Endothelial cell of umbilical vein (primary cell): Measurements from ENCODE around the gene ZNF148. TPM values are rescaled to one million over a fixed set of nuclear protein-coding genes. Genes with fewer than 3 reads are reported as not detected.

Experiments
- BruUV-seq: library from RNA; stranded (reverse); fragments of 400-500 nt; replicated peaks from 2 replicates; lab custom pipeline; 2021; lab: Mats Ljungman, UMichigan
- CTCF ChIA-PET: fragments of 300-600, 350-600 bp; sonication (Branson Sonifier 250); formaldehyde crosslinking; loops from one replicate; lab custom pipeline; 2021; ENCODE audit warnings: antibody characterized with exemption, inconsistent platforms; lab: Charles Lee
- POLR2A ChIA-PET: fragments of 300-600, 350-600 bp; sonication (Branson Sonifier 250); formaldehyde crosslinking; loops from one replicate; lab custom pipeline; 2021; ENCODE audit warnings: antibody characterized with exemption, inconsistent platforms; lab: Charles Lee
- DNase-seq: peaks from one replicate; pipeline ENCODE4 v3.0.0-alpha.2; 2011; ENCODE audit warnings: low read depth, low spot score
- FAIRE-seq: peaks from 2 replicates; lab custom pipeline; 2011; peaks lifted over from hg19 to GRCh38; lab: Jason Lieb, UNC
- H2AFZ ChIP-seq: 2 replicates; pipeline ENCODE4 v1.6.0; 2012; ENCODE audit warnings: low read depth, low read length, control low read depth, inconsistent platforms
- H3K27ac ChIP-seq: 2 replicates; pipeline ENCODE4 v1.5.1; 2011; ENCODE audit warnings: low read depth, mild to moderate bottlenecking, control low read depth, low read length, moderate library complexity; ENCODE audit not compliant: insufficient read depth
- H3K27me3 ChIP-seq, 2 experiments: 2 replicates each; pipeline versions ENCODE4 v1.6.0 to v1.6.1; 2011; ENCODE audit warnings: low read length in 2 of 2, mixed read lengths in 1 of 2; ENCODE audit not compliant: control insufficient read depth in 2 of 2, insufficient read depth in 2 of 2
- H3K36me3 ChIP-seq, 2 experiments: 2 replicates in 1 of 2; 3 replicates in 1 of 2; pipeline ENCODE4 v1.5.1; 2011; ENCODE audit warnings: low read length in 2 of 2, mild to moderate bottlenecking in 1 of 2, moderate library complexity in 1 of 2; ENCODE audit not compliant: control insufficient read depth in 2 of 2, insufficient read depth in 2 of 2; ENCODE audit errors: extremely low read depth in 1 of 2
- H3K4me1 ChIP-seq: 3 replicates; pipeline ENCODE4 v1.5.1; 2011; ENCODE audit warnings: mild to moderate bottlenecking, low read length; ENCODE audit not compliant: control insufficient read depth, insufficient read depth; ENCODE audit errors: extremely low read depth
- H3K4me2 ChIP-seq: 2 replicates; pipeline ENCODE4 v1.6.1; 2011; ENCODE audit warnings: low read length, control low read depth, mixed read lengths; ENCODE audit not compliant: insufficient read depth
- H3K4me3 ChIP-seq, 3 experiments: fragments of 200-600 bp in 1 of 3; sonication (generic), shearing (Covaris generic) in 1 of 3; replicated peaks in 1 of 3; 2 replicates each; pipeline ENCODE4 v1.5.1; 2011 to 2016; ENCODE audit warnings: control low read depth in 3 of 3, low read length in 3 of 3, mild to moderate bottlenecking in 2 of 3, inconsistent platforms in 1 of 3, low read depth in 1 of 3, moderate library complexity in 1 of 3; ENCODE audit not compliant: insufficient read depth in 1 of 3
- H3K79me2 ChIP-seq: 2 replicates; pipeline ENCODE4 v1.6.0; 2012; ENCODE audit warnings: low read length, inconsistent platforms; ENCODE audit not compliant: control insufficient read depth, insufficient read depth
- H3K9ac ChIP-seq: replicated peaks from 2 replicates; pipeline ENCODE3; 2011; ENCODE audit warnings: low read length, control low read depth; ENCODE audit not compliant: insufficient read depth; ENCODE audit errors: extremely low read depth
- H3K9me1 ChIP-seq: replicated peaks from 3 replicates; pipeline ENCODE4 v1.6.0; 2011; ENCODE audit warnings: mild to moderate bottlenecking, low read length; ENCODE audit not compliant: control insufficient read depth, insufficient read depth; ENCODE audit errors: extremely low read depth
- H3K9me3 ChIP-seq: replicated peaks from 2 replicates; pipeline ENCODE4 v1.5.1; 2012; ENCODE audit warnings: low read length, inconsistent platforms; ENCODE audit not compliant: control insufficient read depth, insufficient read depth
- H4K20me1 ChIP-seq: replicated peaks from 2 replicates; pipeline ENCODE3; 2011; ENCODE audit warnings: mild to moderate bottlenecking, low read length; ENCODE audit not compliant: control insufficient read depth, insufficient read depth; ENCODE audit errors: extremely low read depth
- EZH2 ChIP-seq: IDR thresholded peaks from 2 replicates; pipeline ENCODE4 v1.6.1; 2012; ENCODE audit warnings: borderline replicate concordance, low read depth, mild to moderate bottlenecking, moderate library complexity, low read length, inconsistent platforms; ENCODE audit not compliant: severe bottlenecking
- FOS ChIP-seq: IDR thresholded peaks from 2 replicates; pipeline ENCODE4 v1.6.1; 2011; ENCODE audit warnings: mild to moderate bottlenecking, low read length, moderate library complexity, borderline replicate concordance; ENCODE audit not compliant: insufficient read depth
- GATA2 ChIP-seq: IDR thresholded peaks from 2 replicates; pipeline ENCODE4 v1.7.0; 2011; ENCODE audit warnings: low read depth, mild to moderate bottlenecking, moderate library complexity, mixed read lengths, low read length; ENCODE audit not compliant: insufficient read length, insufficient read depth
- JUN ChIP-seq: IDR thresholded peaks from 2 replicates; pipeline ENCODE4 v1.6.1; 2011; ENCODE audit warnings: borderline replicate concordance, low read depth; ENCODE audit not compliant: insufficient read length, insufficient read depth
- MYC ChIP-seq: IDR thresholded peaks from one replicate; pipeline ENCODE4 v1.6.1; 2011; ENCODE audit warnings: mild to moderate bottlenecking, low read depth, low read length
- POLR2A ChIP-seq: IDR thresholded peaks from 2 replicates; pipeline ENCODE4 v1.6.1; 2012; ENCODE audit warnings: low read depth, mild to moderate bottlenecking, control low read depth, low read length
- POLR2AphosphoS5 ChIP-seq: IDR thresholded peaks from 2 replicates; pipeline ENCODE4 v1.6.1; 2012; ENCODE audit warnings: low read depth, mild to moderate bottlenecking, control low read depth, low read length, moderate library complexity; ENCODE audit not compliant: insufficient read depth
- dilution Hi-C: fragments of 300-500 bp; cut with MboI; formaldehyde crosslinking; loops from one replicate; pipeline ENCODE4 v1.15.0; 2019; ENCODE audit warnings: low sequenced_read_pairs; ENCODE audit not compliant: extremely low pct_ligation_motif_present
- intact Hi-C: fragments of 100-400 bp; cut with micrococcal nuclease; formaldehyde crosslinking; loops from one replicate; pipeline ENCODE4 v1.10.0; 2022
- polyA plus RNA-seq, 4 experiments: library from polyadenylated mRNA; depleted of rRNA in 3 of 4; stranded (reverse) in 3 of 4; unstranded in 1 of 4; fragments of >200 nt; gene quantifications; 2 replicates each; pipeline versions ENCODE4 v1.2.1 to v1.2.3, GENCODE V29; 2011 to 2012; ENCODE audit warnings: missing spikeins in 1 of 4
- total RNA-seq: library from RNA; stranded (reverse); gene quantifications from 2 replicates; pipeline ENCODE4 v1.2.3, GENCODE V29; 2021
- TF ChIP-seq, protein P1 (sequence below): IDR thresholded peaks from 2 replicates; pipeline ENCODE4 v1.6.1; 2011; ENCODE audit not compliant: insufficient read depth, insufficient read length
- TF ChIP-seq, protein P2 (sequence below), 2 donors: IDR thresholded peaks; 1 replicate in 1 of 2; 2 replicates in 1 of 2; pipeline ENCODE4 v1.5.1; 2011; ENCODE audit warnings: low read length in 2 of 2, mild to moderate bottlenecking in 2 of 2, moderate library complexity in 2 of 2, control low read depth in 1 of 2, inconsistent platforms in 1 of 2, low read depth in 1 of 2; ENCODE audit not compliant: insufficient read depth in 1 of 2; ENCODE audit errors: extremely low read depth in 1 of 2

ZNF148 gene
- total and polyA plus RNA-seq, 2 donors (not counting 3 experiments of a cell fraction or from before 2014, with no cell fraction given) = 8.0 to 41.3 TPM

DNA sequence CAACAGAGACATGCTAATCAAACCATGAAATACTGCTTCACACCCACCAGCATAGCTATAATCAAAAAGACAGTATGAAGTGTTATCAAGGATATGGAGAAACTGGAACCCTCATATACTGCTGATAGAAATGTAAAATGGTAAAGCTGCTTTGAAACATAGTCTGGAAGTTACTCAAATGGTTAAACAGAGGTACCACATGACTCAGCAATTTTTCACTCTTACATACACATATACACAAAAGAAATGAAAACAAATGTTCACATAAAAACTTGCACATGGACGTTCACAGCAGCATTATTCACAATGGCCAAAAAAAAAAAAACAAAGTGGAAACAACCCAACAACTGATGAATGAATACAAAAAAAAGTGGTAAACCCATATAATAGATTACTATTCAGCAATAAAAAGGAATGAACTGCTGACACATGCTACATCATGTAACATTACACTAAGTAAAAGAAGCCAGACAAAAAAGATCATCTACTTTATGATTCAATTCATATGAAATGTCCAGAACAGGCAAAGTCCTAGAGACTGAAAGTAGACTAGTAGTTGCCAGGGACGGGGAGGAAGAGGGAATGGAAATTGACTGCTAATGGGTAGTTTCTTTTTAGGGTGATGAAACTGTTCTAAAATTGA, 23.2 kb downstream of the ZNF148 start:
- intact Hi-C loops = loop anchor here (2.0 kb wide), 1 partner anchor 17 kb away; no protein-coding TSS in a partner anchor
- no TSS peak for BruUV-seq
- CTCF ChIA-PET = interaction anchor here (1.8 kb wide), 1 partner anchor 10 kb away, joined by 4 read pairs; no protein-coding TSS in a partner anchor
- Histone ChIP-seq H2AFZ (no peak overlapping the region), H3K9me3 (no peaks in the 10 kb centered on the region), H3K9me1 (no peaks in the 10 kb centered on the region), H3K79me2 (peaks cover 97% of the 10 kb centered on the region), H3K4me2 (peak overlapping the region; percentile 25), H3K9ac (no peak overlapping the region), H3K27ac (peak overlapping the region; percentile 11), H3K4me3 (no peak overlapping the region), H3K27me3 (no peaks in the 10 kb centered on the region), H3K4me1 (peaks cover 17% of the 10 kb centered on the region), H3K36me3 (no peaks in the 10 kb centered on the region), H4K20me1 (peaks cover 14% of the 10 kb centered on the region)
- POLR2A ChIA-PET = no interaction called here
- dilution Hi-C loops = no loop called here
- no peak for TF ChIP-seq FOS
- no peak for TF ChIP-seq GATA2
- TF ChIP-seq, protein P1, sequence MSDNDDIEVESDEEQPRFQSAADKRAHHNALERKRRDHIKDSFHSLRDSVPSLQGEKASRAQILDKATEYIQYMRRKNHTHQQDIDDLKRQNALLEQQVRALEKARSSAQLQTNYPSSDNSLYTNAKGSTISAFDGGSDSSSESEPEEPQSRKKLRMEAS = no peak
- TF ChIP-seq, protein P2, sequence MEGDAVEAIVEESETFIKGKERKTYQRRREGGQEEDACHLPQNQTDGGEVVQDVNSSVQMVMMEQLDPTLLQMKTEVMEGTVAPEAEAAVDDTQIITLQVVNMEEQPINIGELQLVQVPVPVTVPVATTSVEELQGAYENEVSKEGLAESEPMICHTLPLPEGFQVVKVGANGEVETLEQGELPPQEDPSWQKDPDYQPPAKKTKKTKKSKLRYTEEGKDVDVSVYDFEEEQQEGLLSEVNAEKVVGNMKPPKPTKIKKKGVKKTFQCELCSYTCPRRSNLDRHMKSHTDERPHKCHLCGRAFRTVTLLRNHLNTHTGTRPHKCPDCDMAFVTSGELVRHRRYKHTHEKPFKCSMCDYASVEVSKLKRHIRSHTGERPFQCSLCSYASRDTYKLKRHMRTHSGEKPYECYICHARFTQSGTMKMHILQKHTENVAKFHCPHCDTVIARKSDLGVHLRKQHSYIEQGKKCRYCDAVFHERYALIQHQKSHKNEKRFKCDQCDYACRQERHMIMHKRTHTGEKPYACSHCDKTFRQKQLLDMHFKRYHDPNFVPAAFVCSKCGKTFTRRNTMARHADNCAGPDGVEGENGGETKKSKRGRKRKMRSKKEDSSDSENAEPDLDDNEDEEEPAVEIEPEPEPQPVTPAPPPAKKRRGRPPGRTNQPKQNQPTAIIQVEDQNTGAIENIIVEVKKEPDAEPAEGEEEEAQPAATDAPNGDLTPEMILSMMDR (IDR thresholded peaks at IDR 0.05; ENCODE audit: extremely low read depth in 1 of 2, insufficient read depth in 1 of 2, low read depth in 1 of 2, low read length in 2 of 2) = no peak
- no peak for TF ChIP-seq MYC
- no peak for TF ChIP-seq POLR2A
- TF ChIP-seq POLR2AphosphoS5 = no peak
- TF ChIP-seq EZH2 = no peak
- no peak for TF ChIP-seq JUN
- FAIRE-seq = no peak
- peak; percentile 33 for DNase-seq
